Activated CD8-positive, alpha-beta memory T cell treated with anti-CD3 and anti-CD28 coated beads, Interleukin-2, amount 50 U/mL, for 48 hours (primary cell): ENCODE data around the gene CSF3.

Experiments used
- DNase-seq: peaks from one replicate; pipeline ENCODE4 v3.0.0-alpha.2; 2020

Gene CSF3, protein sequence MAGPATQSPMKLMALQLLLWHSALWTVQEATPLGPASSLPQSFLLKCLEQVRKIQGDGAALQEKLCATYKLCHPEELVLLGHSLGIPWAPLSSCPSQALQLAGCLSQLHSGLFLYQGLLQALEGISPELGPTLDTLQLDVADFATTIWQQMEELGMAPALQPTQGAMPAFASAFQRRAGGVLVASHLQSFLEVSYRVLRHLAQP

DNA sequence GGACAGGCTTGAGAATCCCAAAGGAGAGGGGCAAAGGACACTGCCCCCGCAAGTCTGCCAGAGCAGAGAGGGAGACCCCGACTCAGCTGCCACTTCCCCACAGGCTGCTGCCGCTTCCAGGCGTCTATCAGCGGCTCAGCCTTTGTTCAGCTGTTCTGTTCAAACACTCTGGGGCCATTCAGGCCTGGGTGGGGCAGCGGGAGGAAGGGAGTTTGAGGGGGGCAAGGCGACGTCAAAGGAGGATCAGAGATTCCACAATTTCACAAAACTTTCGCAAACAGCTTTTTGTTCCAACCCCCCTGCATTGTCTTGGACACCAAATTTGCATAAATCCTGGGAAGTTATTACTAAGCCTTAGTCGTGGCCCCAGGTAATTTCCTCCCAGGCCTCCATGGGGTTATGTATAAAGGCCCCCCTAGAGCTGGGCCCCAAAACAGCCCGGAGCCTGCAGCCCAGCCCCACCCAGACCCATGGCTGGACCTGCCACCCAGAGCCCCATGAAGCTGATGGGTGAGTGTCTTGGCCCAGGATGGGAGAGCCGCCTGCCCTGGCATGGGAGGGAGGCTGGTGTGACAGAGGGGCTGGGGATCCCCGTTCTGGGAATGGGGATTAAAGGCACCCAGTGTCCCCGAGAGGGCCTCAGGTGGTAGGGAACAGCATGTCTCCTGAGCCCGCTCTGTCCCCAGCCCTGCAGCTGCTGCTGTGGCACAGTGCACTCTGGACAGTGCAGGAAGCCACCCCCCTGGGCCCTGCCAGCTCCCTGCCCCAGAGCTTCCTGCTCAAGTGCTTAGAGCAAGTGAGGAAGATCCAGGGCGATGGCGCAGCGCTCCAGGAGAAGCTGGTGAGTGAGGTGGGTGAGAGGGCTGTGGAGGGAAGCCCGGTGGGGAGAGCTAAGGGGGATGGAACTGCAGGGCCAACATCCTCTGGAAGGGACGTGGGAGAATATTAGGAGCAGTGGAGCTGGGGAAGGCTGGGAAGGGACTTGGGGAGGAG lies at the start of gene CSF3:
Gene CSF3, plus strand, starts transcription at position 436 of the 993 bp plus-strand sequence. Its CDS starts 35 bp downstream, at position 471.
- DNase-seq, result no peak

DNA sequence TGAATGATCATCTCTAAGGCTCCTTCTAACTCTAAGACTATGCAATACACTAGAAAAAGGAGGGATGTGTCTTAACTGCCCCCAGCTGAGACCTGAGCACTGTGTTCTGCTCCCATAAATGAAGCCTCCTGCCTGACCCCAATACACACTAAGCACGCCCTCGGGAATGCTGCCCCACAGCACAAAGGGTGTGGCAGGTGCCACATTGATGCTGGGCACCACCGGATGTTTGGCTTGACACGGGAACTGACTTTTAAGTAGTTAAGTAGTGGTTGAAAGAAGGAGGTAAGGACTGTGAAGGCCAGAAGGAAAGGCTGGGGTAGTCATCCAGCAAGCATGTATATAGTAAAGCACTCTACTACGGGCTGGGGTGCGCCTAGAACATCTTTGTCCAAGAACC lies 48.5 kb upstream of the CSF3 start:
- DNase-seq, result no peak

DNA sequence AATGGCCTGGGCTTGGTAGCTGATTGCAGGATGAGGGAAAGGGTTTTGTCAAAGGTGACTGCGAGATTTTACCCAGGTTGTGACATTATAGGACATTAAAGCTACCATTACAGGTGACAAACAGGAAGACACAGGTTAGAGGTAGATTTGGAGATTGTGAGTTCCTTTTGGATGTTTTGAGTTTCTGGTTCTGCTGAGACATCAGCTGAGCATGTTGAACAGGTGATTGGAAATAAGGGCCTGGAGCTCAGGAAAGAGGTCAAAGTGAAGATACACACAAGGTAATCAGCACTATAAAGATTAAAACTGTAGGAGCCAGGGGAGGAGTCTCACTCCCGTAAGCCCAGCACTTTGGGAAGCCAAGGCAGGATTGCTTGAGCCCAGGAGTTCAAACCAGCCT lies 46.5 kb upstream of the CSF3 start:
- no peak for DNase-seq

DNA sequence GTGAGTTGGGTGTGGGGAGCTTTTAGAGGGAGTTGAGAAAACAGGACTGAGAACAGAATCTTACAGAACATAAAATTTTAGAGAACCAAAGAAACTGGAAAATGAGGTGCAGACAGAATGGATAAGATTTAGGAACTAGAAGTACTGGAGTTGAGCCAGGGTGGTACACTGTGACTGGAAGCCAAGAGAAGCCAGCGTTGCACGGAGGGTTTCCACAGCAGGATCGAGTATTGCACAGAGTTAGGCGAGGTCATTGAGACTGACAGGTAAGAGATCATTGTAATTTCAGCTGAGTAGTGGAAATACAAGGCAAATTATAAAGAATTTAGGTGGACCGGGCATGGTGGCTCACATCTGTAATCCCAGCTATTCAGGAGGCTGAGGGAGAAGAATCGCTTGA lies 45.9 kb upstream of the CSF3 start:
- DNase-seq, result no peak

DNA sequence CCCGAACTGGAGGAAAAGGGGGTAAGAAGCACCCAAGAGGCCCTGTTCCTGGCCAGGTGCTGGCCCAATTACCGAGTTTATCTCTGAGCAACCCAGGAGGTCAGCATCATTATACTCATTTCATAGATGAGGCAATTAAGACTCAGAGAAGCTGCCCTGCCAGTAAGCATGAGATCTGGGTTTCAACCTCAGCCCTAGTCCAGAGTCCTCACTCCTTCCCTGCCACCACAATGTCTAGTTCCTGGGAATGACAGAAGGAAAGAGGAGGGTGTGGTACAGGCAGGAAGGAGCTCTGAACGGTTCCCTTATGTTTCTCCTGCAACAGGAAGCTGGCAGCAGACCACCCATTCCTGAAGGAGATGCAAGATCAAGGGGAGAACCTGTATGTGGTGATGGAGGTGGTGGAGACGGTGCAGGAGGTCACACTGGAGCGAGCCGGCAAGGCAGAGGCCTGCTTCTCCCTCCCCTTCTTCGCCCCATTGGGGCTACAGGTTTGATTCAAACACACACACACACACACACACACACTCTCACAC lies 45.0 kb upstream of the CSF3 start:
- DNase-seq, result no peak

DNA sequence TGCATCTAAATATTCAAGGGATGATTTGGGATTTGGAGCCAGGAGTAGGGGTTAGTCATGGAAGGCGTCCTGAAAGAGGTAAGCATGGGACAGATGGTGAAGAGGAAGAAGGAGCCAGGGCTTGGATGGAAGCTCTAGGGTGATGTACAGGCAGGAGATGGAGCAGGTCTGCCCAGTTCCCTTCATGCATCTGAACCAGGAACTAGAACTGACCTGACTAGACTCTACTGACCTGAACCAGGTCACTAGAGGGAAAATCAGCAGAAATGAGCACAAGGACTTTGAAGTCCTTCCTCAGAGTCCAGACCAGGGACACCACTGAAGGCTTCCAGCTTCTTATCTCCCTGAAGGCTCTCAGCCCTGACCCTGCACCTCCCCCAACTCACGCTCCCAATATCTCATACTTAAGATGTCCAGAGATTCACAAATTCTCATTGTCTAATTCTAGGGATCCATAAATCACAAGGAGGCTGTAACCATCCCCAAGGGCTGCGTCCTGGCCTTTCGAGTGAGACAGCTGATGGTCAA lies 44.1 kb upstream of the CSF3 start:
- no peak for DNase-seq

DNA sequence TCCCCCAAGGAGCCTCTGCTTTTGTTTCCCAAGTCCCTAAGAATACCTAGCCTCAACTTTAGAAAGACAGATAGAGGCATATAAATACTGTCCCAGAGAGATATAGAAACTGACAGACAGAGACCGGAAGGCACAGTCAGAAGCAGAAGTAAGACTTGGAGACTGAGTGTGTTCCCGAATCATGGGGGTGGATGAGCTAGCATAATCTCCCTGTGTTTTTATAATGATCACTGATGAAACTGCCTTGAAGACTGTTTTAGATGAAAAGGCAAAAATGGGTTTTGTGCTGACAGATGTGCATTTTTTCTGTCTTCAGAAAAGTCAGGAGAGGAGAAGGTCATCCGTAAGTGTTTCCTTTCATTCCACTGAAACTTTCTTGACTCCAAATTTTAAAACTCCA lies 43.0 kb upstream of the CSF3 start:
- DNase-seq, result no peak

DNA sequence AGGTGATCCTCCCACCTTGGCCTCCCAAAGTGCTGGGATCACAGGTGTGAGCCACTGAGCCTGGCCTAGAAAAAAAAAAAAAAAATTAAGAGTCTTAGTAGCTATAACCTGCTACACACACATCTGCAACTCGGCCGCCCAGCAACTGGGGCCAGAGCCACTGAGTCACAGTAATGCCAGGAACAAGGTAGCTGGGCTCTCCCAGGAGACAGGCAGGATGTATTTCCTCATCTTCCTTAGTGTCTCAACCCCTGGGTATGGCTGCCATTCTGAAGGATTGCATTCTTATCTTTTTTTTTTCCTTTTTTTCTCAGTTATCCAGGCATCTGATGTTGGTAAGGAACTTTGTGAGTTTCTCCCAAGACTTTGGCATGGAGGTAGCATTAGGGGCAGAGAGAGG lies 41.7 kb upstream of the CSF3 start:
- no peak for DNase-seq

DNA sequence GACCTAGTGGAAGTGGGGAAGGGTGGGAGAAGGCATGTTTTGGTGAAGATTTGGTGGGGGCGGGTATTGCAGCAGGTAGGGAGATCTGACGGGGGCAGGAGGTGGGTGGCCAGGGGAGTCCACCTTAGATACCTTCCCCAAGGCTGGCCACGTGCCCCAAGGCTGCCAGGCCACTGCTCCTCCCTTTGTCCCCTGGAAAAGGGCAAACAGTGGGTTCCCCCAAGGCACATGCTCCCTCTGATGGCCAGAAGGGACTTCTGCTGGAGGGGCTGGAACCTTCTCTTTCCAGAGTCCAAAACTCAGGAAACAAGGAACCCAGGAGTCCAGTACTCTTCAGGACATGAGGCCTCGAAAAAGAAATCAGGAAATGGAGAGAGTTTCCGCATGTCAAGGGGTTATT lies 40.8 kb upstream of the CSF3 start:
- no peak for DNase-seq

DNA sequence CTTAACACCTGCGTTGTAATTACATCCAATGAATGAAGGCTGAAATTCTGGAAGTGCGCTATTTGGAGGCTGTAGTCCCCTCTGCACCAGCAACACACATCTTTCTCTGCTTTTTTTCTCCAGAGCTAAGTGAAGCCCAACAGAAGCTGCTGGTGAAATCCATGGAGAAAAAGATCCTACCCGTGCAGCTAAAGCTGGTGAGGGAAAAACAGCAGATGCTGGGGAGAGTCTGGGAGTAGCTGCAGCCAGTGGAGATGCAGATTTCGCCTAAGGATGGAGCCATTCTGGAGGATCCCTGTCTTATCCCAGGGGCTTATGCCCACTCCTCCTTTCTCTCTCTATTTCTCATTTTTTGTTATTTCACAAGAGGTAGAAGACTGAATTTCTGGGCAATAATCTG lies 39.4 kb upstream of the CSF3 start:
- DNase-seq, result no peak

DNA sequence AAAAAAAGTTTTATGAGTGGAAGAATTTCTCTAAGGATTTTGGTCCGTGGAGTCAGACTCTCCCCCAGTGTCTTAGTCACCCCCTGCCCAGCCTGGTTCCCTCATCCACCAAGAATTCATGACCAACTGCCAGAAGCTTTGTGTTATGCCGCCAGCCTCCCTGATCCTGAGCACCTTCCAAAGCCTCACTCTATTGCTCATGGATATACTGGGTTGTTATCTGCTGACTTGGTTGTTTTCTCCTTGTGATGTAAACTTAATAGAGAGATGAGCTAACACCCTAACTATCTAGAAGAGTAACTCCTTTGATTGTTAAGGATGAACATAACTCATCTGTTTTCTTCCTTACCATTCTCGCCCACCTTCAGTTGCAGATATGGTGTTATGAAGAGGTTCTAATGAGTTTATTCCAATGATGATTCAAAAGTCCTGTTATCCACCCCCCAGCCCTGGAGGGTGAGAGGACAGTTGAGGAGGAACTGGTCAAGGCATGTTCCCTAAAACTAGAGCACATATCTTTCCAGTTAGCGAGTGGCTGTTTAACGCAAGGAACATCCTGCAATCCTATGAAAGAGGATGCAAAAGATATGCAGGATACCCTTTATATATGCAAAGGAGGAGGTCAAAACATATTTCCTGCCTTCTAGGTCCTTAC lies 36.1 kb upstream of the CSF3 start:
- no peak for DNase-seq

DNA sequence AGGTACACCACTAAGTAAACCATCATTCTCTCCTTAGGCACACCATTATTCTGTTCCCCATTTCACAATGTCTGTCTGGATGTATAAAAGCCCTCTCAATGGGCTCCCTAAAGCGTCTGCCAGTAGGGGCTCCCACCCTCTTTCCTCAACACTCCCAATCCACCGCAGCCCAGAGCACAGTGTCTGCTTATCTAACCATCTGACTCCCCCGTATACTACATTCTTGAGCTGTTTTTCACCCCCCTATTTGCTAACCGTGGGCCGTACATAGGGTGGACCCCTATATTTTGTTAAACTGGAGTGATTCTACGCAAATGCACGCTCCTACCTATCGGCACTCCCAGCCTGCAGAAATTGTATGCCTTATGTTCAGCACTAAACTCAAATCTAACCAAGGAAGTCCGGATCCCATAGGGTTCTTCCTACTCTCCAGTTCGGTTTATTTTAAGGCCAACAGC lies 35.3 kb upstream of the CSF3 start:
- DNase-seq, result no peak

DNA sequence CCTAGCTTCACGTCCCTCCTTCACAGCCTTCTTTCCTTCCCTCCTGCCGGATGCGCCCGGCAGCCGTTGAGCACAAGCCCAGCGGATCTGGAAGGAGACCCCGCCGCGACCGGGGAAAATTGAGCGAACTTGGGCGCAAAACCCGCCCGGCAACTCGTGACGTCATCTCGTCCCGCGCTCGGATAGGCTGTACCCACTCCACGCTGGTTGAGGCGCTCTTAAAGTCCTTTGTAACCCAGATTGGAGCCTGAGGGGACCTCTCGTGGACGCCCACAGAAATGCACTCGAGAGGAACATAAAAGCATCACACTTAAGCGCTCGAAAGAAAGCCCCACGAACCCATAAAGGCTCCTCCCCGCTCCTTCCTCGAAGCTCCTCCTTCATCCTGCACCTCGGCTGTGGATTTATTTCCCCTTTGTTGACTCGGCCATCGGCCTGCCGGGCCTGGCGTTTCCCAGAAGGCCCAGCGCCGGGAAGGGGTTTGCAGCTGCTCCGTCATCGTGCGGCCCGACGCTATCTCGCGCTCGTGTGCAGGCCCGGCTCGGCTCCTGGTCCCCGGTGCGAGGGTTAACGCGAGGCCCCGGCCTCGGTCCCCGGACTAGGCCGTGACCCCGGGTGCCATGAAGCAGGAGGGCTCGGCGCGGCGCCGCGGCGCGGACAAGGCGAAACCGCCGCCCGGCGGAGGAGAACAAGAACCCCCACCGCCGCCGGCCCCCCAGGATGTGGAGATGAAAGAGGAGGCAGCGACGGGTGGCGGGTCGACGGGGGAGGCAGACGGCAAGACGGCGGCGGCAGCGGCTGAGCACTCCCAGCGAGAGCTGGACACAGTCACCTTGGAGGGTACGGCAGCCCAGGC lies 34.7 kb upstream of the CSF3 start, which contains the start of gene PSMD3:
Gene PSMD3, plus strand, starts transcription at position 457 of the 856 bp plus-strand sequence. Its CDS starts 164 bp downstream, at position 621.
- DNase-seq, result peak; percentile 98

DNA sequence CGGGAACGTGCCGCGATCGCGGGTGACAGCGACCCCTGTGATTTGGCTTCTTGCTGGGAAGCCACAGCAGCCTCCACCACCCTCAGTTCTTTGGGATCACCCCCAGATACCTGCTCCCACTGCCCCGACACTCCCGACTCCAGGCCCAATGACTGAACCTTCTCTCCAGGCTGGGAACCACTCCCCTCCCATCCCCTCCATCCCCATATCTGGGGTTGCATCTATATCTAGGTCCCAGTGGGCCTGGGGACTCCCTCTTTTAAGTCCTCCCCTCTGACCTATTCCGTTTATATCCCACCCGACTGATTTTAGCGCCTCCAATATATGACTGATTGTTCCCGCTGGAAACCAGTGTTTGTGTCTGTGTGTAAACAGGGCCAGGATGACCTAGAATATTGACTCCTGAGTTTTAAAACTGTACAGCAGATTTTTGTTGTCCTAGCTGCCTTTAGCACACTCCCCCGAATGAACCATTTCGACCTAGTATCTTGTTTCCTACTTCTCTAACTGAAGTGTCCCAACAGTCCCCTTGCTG lies 34.0 kb upstream of the CSF3 start:
- no peak for DNase-seq

DNA sequence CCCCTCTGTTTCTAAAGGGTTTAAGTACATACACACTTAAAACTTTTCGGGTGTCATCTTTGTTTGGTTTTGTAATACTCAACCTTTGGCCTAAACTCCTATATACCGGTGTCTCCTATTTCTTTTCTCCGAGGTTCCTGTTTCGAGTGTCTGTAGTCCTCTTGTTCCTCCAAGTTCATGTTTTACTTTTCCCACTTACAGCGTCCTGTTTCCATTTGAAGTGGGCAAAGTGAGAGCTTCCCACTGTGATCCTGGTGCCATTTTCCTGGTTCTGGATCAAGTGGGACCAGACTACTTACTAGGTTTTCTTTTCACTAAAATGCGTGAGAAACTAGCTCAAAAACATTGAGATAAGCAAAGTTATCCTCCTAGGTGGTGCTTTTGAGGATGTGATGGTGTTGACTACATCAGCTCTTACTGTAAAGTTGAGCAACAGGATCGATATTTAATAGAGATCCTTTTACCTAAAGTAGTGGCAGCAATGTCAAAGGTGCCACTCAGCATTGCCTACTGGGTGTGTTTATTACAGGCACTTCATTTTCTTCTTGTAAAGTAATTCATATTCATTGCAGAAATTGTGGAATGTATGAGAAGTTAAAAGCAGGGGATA lies 33.4 kb upstream of the CSF3 start:
- DNase-seq, result no peak

DNA sequence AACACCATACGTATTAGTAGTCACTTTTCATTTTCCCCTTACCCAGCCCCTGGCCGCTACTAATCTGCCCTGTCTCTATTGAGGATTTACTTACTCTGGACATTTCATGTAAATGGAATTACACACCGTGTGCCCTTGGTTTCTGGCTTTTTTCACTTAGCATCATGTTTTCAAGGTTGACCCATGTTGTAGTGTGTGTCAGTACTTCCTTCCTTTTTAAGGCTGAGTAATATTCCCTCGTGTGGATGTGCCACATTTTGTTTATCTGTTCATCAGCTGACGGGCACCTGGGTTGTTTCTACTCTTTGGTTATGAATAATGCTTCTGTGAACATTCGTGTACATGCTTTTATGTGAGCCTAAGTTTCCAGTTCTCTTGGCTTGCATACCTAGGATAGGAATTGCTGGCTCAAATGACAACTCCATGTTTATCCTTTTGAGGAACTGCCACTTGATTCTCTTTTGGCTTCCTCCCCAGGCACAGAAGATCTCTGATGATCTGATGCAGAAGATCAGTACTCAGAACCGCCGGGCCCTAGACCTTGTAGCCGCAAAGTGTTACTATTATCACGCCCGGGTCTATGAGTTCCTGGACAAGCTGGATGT lies 26.9 kb upstream of the CSF3 start:
- DNase-seq, result no peak

DNA sequence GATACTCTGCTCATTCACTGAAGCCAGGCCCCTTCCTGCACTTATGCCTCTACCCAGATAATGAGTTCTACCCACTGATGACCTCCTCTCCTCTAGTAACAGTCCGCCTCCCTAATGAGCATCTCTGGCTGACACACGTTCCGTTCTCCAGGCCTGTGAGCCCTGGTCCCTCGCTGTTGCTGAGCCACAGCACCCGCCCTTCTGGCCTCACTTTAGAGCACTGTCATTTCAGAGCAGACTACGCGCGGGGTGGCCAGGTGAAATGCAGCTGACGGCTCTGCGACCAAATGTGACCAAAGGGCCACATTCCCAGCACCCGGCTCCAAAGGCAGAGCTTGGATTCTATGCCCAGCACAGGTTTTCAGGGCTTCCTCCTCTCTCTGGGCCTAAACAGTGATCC lies 20.8 kb upstream of the CSF3 start:
- DNase-seq, result no peak

DNA sequence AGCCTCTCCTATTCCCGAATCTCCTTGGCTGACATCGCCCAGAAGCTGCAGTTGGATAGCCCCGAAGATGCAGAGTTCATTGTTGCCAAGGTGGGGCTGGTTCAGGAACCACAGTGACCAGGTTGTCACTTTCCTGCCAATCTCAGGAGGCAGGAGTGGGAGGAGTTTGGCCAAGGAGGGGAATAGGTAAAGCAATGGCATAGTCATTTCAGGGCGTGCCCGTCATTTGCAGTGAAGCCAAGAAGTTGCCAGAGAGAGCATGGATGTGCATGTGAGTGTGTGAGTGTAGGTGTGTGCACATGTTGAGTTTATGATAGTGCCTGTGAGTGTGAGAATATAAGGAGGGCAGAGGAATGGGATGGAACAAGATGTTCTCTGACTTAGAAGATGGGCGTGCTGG lies 19.8 kb upstream of the CSF3 start:
- DNase-seq, result no peak

DNA sequence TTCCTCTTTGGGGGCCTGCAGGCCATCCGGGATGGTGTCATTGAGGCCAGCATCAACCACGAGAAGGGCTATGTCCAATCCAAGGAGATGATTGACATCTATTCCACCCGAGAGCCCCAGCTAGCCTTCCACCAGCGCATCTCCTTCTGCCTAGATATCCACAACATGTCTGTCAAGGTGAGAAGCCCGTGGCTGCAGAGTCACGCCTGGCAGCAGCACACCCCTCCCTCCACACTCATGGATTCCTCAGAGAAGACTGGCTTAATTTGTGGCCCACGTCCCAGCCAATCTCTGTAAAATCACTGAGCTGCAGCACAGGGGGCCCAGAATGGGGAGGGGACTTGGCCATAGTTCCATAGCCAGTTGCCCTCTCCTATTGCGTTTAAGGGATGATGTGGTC lies 19.1 kb upstream of the CSF3 start:
- DNase-seq, result no peak

DNA sequence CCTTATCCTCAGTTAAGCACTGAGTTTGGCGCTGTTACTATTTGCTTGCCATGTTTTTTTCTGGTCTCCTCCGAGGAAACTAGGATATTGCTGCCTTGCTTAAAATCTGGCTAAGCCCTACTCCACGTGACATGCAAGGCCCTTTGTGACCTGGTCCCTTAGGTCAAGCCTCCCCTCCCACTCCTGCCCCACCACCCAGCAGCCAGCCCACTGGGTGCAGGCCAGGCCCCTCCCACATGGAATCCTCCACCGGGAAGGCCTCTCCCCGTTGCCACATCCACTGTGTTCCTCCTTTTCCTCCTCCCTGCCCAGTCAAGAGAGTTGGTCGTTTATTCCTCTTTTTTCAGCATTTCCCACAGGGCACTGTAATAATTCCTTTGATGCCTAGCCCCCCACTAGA lies 18.4 kb upstream of the CSF3 start:
- no peak for DNase-seq

DNA sequence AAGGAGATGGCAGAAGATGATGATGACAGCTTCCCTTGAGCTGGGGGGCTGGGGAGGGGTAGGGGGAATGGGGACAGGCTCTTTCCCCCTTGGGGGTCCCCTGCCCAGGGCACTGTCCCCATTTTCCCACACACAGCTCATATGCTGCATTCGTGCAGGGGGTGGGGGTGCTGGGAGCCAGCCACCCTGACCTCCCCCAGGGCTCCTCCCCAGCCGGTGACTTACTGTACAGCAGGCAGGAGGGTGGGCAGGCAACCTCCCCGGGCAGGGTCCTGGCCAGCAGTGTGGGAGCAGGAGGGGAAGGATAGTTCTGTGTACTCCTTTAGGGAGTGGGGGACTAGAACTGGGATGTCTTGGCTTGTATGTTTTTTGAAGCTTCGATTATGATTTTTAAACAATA lies 17.7 kb upstream of the CSF3 start:
- DNase-seq, result no peak
